Measurements from ENCODE around the gene TMC1.
"Not testable (repeated sequence)": the region's sequence is repeated elsewhere in the genome, so short reads cannot be mapped to it uniquely, and the experiment has no call there.

Gene TMC1

DNA sequence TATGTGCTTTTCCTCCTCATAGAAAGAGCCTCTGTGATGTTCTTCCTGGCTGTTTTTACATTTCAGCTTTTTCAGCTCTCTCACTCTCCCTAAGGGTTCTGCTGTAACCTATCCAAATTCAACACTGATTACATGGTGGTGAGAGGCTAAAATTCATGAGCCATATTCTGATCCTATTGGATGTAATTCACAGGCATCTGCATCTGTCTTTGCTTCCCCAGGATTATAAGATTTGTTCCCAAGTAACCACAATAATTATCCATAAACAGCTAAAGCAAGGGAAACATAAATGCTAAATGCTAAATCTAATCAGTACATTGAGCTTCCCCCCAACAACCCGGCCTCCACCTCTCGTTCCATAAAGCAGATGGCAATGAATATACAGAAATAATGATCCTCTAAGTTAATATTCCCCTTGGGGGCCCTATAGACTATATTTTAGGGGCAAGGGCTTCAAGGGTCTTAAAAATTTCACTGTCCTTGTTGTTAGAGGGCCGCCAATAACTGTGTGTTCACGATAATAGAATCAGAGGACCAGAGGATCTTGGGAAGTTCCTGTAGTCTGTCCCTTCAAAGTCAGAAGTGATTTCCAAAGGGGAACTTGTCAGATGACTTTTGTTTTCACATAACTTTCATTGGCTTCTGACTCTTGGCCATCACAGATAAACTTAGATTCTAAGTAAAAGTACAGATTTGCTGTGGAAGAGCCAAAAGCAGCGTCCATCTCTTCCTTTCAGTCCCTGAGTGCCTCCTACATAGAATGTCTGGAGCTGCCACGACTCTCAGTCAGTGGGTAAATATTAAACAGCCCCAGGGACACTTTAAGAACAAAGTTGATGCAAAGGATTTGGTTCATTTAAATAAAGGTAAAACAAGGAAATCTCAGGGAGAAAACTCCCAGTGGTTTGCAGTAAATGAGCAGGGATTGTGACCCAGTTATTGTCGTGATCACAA is 305.9 kb downstream of the TMC1 start:
- DNase-seq, result peak; percentile 9 to 41 (median 38)

DNA sequence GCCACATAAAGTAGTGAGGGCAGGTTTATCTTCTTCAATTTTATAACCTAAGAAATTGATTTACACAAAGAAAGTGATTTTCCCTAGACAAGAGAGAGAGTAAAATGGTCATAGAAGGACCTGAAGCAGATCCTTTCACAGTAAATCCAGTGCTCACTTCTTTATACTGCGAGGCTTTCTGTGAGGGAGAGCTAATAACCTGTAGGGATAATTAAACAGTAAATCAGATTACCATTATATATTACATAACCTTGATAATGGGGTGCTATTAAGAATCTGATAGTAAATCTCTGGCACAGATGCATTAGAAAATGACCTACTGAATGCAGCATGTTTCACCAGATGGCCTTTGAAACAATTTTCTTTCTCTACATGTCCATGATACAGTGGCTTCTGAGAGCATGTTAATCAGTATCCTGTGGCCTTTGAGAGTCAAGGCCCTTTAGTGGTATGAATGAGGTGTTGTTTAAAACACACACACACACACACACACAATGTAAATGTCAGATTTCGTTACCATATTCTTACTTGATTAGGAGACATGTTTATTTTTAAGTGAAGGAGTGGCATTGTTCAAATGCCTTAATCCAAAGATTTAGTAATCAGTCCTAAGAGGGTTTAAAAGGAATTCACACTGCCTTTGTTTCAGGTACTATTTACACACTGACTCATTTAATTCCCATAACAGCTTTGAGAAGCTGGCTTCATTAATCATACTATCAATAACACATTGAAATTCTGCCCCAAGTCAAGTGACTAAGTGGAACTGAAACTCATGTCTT is 306.7 kb downstream of the TMC1 start:
- DNase-seq, result peak; percentile 8 to 27 (median 23)

DNA sequence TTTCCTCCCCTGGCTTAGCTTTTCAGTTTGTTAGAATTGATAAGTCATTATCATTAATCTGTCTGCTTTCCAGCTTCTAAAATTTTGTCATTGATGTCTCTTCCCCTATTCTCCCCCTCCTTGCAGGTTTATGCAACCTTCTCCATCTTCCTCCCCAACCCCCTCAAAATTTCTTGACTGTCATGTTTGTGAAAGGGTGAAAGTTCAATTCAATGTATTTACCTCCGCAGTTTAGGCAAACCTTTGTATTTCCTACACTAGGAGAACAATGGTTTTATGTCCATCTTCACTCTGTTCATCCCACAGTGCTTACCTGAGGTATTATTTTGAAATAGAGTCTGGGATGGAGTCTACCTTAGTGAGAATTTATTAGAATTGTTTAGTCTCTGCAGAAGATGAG is 313.6 kb downstream of the TMC1 start:
- DNase-seq, result no peak

DNA sequence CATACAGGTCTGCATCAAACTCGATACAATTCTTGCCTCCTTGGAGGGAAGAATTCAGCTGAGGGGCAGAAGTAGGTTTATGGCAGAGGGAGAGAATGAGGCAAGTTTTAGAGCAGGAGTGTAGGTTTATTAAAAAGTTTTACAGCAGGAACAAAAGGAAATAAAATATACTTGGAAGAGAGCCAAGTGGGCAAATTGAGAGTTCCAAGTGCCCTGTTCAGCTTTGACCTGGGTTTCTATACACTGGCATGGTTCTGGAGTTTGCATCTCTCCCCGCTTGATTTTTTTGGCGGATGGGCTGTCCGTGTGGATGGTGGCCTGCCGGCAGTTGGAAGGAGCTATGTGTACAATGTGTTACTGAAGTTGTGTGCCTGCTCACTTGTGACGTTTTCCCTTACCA is 315.4 kb downstream of the TMC1 start:
- DNase-seq, result no peak

DNA sequence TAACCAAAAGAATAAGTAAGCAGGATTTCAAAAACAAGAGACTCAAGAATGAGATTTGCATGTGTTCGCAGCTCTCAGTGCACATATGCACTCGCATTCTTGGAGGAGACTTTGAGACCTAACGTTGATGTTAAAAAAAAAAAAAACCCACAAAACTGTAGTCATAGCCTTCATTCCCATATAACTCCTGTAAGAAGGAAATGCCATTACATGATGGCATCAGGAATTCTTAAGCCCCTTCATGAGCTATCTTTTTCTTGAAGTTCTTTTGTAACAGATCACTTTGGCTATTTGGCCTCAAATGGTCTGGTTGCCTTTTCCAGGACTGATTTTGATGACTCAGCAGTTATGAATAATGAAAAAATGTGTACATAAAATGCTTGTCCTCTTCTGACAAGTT is 317.7 kb downstream of the TMC1 start:
- no peak for DNase-seq

DNA sequence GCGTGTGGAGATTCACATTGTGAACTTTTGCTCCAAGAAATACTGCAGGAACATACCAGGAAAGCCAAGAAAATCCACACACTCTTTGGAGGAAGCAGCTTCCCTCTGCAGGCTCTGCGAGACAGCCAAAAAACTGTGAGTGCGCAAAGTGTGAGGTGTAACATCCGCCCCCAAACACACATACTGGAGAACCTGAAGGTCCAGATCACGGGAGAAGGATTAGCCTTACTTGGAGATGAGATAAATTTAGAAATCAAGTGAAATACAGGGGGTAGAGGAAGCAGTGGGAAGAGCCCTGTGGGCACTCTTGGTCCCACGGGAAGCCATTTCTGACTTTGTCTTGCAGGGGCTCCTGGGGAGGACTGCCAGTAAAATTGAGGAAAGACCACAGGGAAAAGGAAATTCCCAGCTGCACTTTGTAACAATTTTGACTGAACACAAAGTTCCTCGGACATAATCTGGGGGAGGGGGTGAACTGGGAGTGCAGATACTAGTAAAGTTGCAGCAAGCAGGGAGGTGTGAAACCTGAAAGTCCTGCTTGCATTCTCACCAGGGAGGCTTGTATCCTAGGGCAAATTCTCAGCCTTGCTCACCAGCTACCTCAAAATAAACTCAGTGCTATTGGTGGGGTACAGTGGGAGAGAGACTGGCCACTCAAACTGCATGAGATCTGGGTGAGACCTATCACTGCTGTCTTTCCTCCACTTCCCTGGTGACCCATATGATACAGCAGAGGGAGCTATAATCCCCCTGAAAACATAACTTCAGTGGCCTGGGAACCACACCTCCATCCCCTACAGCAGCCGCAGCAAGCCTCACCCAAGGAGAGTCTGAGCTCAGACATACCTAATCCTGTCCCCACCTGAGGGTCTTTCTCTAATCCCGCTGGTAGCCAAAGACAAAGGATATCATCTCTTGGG is 322.4 kb downstream of the TMC1 start:
- no peak for DNase-seq

DNA sequence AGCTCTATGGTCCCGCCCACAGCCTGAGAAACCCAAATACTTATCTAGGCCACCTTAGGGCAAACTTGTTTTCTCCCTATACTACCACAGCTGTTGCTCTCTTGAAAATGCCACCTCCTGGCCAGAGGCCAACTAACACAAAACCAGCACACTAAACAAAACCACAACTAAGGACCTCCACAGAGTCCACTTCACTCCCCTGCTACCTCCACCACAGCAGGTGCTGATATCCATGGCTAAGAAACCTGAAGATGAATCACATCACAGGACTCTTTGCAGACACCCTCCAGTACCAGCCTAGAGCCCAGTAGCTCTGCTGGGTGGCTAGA is 323.0 kb downstream of the TMC1 start:
- DNase-seq, result no peak

DNA sequence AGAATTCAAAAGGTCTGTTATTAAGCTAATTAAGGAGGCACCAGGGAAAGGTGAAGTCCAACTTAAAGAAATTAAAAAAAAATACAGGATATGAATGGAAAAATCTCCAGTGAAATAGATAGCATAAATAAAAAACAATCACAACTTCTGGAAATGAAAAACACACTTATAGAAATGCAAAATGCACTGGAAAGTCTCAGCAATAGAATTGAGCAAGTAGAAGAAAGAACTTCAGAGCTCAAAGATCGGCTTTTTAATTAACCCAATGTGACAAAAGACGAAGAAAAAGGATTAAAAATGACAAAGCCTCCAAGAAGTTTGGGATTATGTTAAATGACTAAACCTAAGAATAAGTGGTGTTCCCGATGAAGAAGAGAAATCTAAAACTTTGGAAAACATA is 323.6 kb downstream of the TMC1 start:
- not testable (repeated sequence) for DNase-seq

DNA sequence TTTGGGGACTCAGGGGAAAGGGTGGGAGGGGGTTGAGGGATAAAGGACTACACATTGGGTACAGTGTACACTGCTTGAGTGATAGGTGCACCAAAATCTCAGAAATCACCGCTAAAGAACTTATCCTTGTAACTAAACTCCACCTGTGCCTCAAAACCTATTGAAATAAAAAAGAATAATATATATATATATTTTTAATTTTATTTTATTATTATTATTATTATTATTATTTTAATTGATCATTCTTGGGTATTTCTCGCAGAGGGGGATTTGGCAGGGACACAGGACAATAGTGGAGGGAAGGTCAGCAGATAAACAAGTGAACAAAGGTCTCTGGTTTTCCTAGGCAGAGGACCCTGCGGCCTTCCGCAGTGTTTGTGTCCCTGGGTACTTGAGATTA is 328.8 kb downstream of the TMC1 start:
- DNase-seq, result not testable (repeated sequence)

DNA sequence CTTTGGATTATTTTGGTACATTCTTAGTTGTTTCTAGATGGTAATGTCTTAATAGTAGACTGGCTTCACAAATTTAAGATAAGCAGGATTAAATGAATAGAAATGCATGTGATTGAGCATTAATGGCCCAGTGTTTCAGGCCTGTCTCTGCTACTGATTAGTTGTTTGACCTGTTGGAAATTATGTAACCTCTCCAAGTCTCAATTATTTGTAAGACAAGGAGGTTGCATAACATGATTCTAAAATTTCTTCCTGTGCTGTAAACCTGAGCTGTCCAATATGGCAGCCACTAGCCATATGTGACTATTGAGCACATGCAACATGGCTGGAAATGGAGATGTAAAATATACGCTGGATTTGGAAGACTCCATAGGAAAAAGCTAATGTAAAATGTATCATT is 333.9 kb downstream of the TMC1 start:
- DNase-seq, result no peak

DNA sequence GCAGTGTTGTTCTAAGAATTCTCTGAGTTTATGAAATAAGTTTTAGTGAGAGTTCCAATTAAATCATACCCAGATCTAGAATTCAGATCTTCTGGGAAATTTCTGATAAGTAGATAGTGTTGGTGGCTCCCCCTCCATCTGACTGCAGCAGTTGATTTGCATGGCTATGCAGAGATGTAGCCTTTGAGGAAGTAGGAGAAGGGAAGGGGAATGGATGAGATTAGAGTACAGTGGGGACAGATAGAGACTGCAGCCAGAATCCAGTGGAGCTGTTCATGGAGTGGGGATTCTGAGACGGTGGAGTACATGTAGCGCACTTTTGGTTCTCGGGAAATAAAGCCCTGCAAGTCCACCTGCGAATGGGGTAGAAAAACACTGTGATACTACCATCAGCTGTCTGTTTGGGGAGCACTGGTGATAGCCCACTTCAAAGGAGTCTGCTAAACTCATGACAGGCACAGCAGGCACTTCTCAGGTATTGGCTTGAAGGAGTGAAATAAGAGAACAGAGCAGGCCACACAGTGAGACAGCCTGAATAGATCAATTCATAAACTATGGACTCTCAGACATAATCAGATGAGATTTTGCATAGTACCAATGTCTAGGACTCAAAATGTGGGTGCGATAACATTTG is 334.6 kb downstream of the TMC1 start:
- DNase-seq, result no peak

DNA sequence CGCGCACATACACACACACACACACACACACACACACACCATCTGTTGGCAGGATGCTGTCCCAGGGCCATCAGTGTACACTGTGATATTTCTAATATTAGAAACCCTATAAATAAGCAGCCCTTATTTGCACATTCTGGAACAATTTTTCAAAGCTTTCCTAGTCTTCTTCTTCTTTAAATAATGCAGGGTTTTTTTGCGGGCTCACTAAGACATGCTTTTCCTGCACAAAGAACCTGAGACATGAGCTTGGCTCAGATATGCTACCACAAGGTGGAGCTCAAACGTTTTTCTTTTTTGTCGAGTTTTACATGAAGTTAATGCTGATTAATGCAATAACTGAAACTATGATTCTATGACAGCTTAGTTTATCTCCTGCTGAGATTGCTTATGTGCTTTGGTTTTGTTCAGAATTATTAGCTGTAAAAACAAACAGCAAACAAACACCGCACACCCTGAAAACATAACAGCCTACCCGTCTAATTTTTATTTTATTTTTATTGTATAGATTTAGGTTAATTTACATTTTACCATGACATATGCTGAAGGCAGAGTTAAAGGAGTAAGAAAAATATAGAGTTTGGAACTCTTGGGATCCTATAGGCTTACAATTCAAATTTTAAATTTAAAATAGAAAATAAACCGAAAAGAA is 335.7 kb downstream of the TMC1 start:
- peak; percentile 68 to 74 (median 73) for DNase-seq

DNA sequence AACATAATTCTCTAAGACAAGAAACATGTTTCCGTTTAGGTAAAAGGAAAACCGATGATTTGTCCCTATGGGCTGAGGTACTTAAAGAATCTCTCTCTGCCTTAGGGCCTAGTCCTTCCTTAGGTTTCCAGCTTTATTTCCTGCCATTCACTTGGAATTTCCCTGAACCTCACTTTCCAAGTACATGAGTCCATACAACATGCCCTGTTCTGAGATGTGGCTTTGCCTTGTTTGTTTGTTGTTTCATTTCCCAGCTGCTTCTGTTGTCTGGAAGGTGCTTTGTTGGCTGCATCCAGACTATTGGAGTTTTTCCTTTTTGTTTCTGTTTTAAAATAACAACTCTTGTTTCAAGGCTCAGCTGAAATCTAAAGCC is 336.2 kb downstream of the TMC1 start:
- peak in 1 of 3 donors; percentile 7 for DNase-seq

DNA sequence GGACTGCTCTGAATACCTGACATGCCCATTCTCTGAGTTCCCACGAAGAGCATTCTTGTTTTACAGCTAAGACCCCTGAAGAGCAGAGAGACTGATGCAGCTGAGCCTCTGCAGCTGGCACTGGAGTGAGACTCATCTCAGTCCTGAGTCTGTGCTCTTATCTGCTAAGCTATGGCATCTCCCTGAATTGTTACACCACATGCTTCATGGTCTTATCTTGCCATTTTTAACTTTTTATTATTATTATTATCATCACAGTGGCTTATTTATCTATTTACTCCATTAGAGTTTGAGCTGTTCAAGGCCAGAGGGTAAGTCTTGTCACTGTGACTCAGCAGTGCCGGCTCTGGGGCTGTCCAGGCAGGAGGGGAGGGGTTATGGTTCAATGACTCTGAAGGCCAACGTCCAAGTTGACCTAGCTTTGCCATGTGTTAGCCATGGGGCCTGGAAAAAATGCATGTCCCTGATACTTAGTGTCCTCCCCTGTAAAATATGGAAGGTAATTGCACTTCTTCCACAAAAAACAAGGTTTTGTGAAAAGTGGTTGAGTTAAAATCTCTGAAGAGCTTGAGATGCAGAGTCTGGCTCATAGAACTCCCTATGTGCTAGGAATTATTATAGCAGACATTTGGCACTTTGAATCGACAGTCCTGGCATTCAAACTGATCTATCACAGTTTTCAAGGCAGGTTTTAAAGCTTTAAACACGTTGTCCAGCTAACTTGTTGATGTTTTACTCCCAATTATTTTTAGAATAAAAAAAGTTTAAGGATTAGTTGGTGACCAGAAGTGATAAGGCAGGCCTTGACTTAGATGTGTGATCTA is 336.9 kb downstream of the TMC1 start:
- DNase-seq, result peak; percentile 52 to 61 (median 53)

DNA sequence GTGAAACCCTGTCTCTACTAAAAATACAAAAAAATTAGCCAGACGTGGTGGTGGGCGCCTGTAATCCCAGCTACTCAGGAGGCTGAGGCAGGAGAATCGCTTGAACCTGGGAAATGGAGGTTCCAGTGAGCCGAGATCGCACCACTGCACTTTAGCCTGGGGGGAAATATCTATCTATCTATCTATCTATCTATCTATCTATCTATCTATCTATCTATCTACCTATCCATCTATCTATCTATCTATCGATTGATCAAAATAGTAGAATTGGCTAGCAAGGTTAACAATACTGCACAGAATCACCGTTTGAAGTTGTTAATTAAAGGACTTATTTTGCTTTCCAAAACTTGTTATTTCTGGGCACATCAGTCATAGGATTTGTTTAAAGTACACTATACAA is 341.4 kb downstream of the TMC1 start:
- not testable (repeated sequence) for DNase-seq

DNA sequence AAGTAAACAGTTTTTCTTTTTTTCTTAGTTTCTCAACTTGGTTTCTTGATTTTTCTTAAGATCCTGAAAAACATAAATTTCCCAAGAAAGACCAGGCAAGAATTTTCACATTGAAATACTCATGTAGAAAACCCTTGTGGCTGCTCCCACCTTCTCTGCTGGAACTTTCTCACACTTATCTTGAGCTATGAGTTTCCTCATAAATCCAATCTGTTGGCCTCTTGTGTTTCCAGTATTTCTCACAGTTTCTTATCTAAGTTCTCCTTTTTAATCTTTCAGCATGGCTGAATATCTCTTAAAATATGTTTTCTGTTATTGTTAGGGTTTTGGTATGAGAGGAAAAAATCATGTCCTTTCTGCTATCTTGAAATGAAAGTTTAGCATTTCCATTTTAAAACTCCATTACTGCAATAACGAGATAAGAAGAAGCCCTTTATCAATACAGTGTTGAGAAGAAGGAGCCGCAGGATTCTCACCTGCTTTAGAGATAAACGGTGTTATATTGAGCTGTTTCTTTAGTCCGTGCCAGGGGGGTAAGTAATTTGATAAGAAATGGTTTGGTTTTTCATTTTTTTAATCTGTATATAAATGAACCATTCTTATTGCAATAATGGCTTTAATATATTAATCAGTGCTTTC is 342.2 kb downstream of the TMC1 start:
- DNase-seq, result peak in 1 of 3 donors; percentile 18

DNA sequence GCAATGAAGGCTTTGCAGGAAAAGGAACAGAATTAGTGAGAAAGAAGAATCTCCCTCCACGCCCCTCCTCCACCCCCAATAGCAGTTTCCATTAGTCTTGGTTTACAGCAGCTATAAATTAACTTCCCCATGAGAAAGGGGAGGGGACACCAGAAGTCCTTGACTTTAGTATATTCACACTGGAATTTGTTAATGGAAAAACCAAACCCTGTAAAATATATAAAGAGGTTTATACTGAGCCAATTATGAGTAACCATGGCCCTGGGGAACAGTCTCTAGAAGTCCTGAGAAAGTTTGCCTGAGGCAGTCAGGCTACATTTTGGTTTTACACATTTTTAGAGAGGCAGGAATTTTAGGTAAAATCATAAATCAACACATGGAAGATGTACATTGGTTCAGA is 342.9 kb downstream of the TMC1 start:
- no peak for DNase-seq

DNA sequence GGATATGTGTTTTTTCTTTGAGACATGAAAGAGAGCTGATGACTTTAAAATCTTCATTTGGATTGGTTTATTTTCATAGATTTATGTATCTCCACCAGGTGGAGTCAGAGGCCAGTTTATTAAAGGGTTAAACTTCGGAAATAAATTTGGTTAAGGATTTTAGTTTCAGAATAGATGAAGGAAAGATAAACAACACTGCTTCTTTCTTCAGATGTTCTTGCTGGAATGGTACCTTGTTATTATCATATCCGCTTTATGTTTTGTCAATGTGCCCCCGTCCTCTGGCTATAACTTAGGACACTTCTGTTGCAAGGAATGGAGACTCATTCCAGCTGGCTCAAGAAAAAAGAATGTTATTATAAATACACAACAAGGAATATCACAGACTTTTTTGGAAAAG is 350.3 kb downstream of the TMC1 start:
- DNase-seq, result peak; percentile 15 to 41 (median 35)

DNA sequence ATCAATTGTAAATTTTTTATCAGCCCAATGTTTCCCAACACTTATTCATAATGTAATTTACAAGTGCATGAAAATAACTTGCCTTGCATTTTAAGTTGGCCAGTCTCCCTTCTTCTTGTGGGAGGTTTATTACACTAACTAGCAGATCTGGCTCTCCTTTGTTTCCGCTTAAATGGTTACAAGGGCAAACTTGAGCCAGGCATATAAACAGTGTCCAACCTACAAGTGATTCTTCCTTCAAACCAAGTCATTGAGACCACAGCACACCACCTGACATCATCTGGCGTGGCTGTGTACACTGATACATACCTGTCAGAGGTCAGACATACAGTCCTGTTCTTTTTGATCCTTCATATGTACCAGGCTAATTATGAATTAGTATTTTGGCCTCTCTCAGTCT is 351.3 kb downstream of the TMC1 start:
- no peak for DNase-seq

DNA sequence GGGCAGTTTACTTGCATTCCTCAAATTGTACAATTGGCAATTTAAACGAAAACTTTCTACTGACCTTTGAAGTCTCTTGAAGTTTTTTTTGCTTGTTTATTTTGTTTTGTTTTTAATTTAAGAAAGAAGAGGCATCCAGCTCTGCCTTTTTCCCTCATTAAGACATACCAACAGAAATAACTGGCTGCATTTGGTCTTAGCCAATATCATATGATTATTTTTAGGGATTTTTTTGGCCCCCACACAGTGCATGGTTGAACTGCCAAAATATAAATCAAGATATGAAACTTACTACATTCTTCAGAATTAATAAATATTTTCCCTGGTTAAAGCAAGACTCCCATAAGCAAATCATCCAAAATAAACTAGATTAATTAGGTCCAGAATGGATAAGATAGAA is 352.0 kb downstream of the TMC1 start:
- DNase-seq, result no peak

DNA sequence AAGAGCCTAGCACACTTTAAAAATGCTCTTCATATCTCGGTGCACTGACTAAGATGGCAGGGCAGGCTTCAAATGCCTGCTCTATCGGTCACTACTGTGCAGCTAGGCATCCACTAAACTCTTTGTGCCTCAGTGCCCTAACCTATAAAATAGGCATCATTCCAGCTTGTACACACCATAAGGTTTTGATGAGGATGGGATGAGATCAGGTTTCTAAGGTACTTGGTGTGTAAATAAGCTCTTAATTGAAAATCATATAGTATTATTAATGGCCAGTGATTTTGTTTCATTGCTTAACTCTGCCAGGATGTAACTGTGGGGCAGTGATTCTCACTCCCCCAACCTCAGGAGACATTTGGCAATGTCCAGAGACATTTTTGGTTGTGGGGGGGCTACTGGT is 352.9 kb downstream of the TMC1 start:
- DNase-seq, result no peak
